Epithelial cell of esophagus (primary cell): ENCODE data around the gene SLC2A11.
"Not testable (repeated sequence)": the region's sequence is repeated elsewhere in the genome, so short reads cannot be mapped to it uniquely, and the experiment has no call there.

Experiments used
- DNase-seq: peaks from one replicate; pipeline ENCODE4 v3.0.0; 2010; ENCODE audit warnings: low read depth
- H3K4me3 ChIP-seq: 2 replicates; pipeline ENCODE4 v1.5.1; 2011; ENCODE audit warnings: mild to moderate bottlenecking, low read length, control low read depth
- CTCF ChIP-seq: IDR thresholded peaks from 2 replicates; pipeline ENCODE4 v1.5.1; 2011; ENCODE audit warnings: low read depth, mild to moderate bottlenecking, low read length, control low read depth, inconsistent platforms; ENCODE audit not compliant: insufficient read depth; ENCODE audit errors: missing control alignments

Gene SLC2A11

GRCh38 chr22:23896523-23897186 is 39.0 kb downstream of the SLC2A11 start:
- TF ChIP-seq CTCF, result no peak
- H3K4me3 ChIP-seq, result no peak overlapping the region

GRCh38 chr22:23897320-23897719 is 39.6 kb downstream of the SLC2A11 start:
- no peak overlapping the region for H3K4me3 ChIP-seq
- DNase-seq, result no peak
- no peak for TF ChIP-seq CTCF

More at GRCh38 chr22:23896523-23897186, 39.0 kb downstream of the SLC2A11 start:
- no peak for DNase-seq

GRCh38 chr22:23898006-23898974 is 40.6 kb downstream of the SLC2A11 start:
- no peak for TF ChIP-seq CTCF
- no peak for DNase-seq
- no peak overlapping the region for H3K4me3 ChIP-seq

- no peak overlapping the region for H3K4me3 ChIP-seq
- no peak for DNase-seq
- TF ChIP-seq CTCF, result no peak
Observed at GRCh38 chr22:23899042-23899745, 41.5 kb downstream of the SLC2A11 start.

GRCh38 chr22:23900227-23900626 is 42.6 kb downstream of the SLC2A11 start:
- not testable (repeated sequence) for DNase-seq, H3K4me3 ChIP-seq

GRCh38 chr22:23901600-23901999 is 43.9 kb downstream of the SLC2A11 start:
- no peak overlapping the region for H3K4me3 ChIP-seq
- no peak for TF ChIP-seq CTCF
- no peak for DNase-seq

GRCh38 chr22:23903328-23903971 is 45.8 kb downstream of the SLC2A11 start:
- H3K4me3 ChIP-seq, result no peak overlapping the region

More at GRCh38 chr22:23903328-23903971, 45.8 kb downstream of the SLC2A11 start:
- DNase-seq, result peak; percentile 95
- TF ChIP-seq CTCF, result no peak
